H9 (cell line): Measurements from ENCODE around the gene MECP2. TPM values are rescaled to one million over a fixed set of nuclear protein-coding genes. Genes with fewer than 3 reads are reported as not detected.

Experiments
- DNase-seq: peaks from one replicate; pipeline ENCODE4 v3.0.0-alpha.2; 2017
- H2AFZ ChIP-seq: one replicate; pipeline ENCODE4 v1.6.1; 2013; ENCODE audit warnings: mild to moderate bottlenecking, low read length, control low read depth, moderate library complexity
- H2AK5ac ChIP-seq: 2 replicates; pipeline ENCODE4 v1.6.1; 2013; ENCODE audit warnings: low read length, control low read depth, mixed read lengths; ENCODE audit not compliant: insufficient read length
- H2BK120ac ChIP-seq: one replicate; pipeline ENCODE4 v1.6.1; 2013; ENCODE audit warnings: low read depth, mild to moderate bottlenecking, low read length, control low read depth, inconsistent platforms; ENCODE audit not compliant: poor library complexity, severe bottlenecking
- H2BK12ac ChIP-seq: 2 replicates; pipeline ENCODE4 v1.6.1; 2013; ENCODE audit warnings: low read length, control low read depth, mixed read lengths, low read depth; ENCODE audit not compliant: insufficient read length
- H2BK15ac ChIP-seq: 2 replicates; pipeline ENCODE4 v1.6.1; 2013; ENCODE audit warnings: low read depth, low read length, control low read depth
- H2BK20ac ChIP-seq: one replicate; pipeline ENCODE4 v1.6.1; 2013; ENCODE audit warnings: low read depth, mild to moderate bottlenecking, low read length, control low read depth, inconsistent platforms; ENCODE audit not compliant: poor library complexity, severe bottlenecking
- H2BK5ac ChIP-seq: 2 replicates; pipeline ENCODE4 v1.6.1; 2013; ENCODE audit warnings: low read length, control low read depth, mixed read lengths; ENCODE audit not compliant: insufficient read length
- H3K14ac ChIP-seq: 2 replicates; pipeline ENCODE4 v1.6.1; 2013; ENCODE audit warnings: low read length, control low read depth; ENCODE audit not compliant: insufficient read depth
- H3K18ac ChIP-seq: 2 replicates; pipeline ENCODE4 v1.6.1; 2013; ENCODE audit warnings: low read depth, mild to moderate bottlenecking, mixed read lengths, low read length, control low read depth; ENCODE audit not compliant: insufficient read length
- H3K23ac ChIP-seq: 2 replicates; pipeline ENCODE4 v1.6.1; 2013; ENCODE audit warnings: low read length, control low read depth, mixed read lengths, low read depth; ENCODE audit not compliant: insufficient read length
- H3K23me2 ChIP-seq: 2 replicates; pipeline ENCODE4 v1.6.1; 2013; ENCODE audit warnings: low read depth, mild to moderate bottlenecking, mixed read lengths, low read length, control low read depth; ENCODE audit not compliant: insufficient read length, poor library complexity, severe bottlenecking
- H3K27ac ChIP-seq: 2 replicates; pipeline ENCODE4 v1.5.1; 2013; ENCODE audit warnings: low read length, control low read depth, mixed read lengths, low read depth; ENCODE audit not compliant: insufficient read length
- H3K27me3 ChIP-seq: 2 replicates; pipeline ENCODE4 v1.6.1; 2013; ENCODE audit warnings: low read length, control low read depth, inconsistent platforms; ENCODE audit not compliant: insufficient read depth
- H3K4ac ChIP-seq: 2 replicates; pipeline ENCODE4 v1.6.1; 2013; ENCODE audit warnings: low read depth, mild to moderate bottlenecking, control low read depth, inconsistent platforms, low read length, moderate library complexity
- H3K4me1 ChIP-seq: 2 replicates; pipeline ENCODE4 v1.6.1; 2013; ENCODE audit warnings: low read length, control low read depth, inconsistent platforms; ENCODE audit not compliant: insufficient read depth
- H3K4me2 ChIP-seq: 2 replicates; pipeline ENCODE4 v1.6.1; 2013; ENCODE audit warnings: low read length, control low read depth, mixed read lengths; ENCODE audit not compliant: insufficient read length, insufficient read depth
- H3K56ac ChIP-seq: 2 replicates; pipeline ENCODE4 v1.6.1; 2013; ENCODE audit warnings: low read depth, mild to moderate bottlenecking, mixed read lengths, low read length, control low read depth; ENCODE audit not compliant: insufficient read length
- H3K79me1 ChIP-seq: 2 replicates; pipeline ENCODE4 v1.6.1; 2013; ENCODE audit warnings: low read depth, mild to moderate bottlenecking, moderate library complexity, low read length, control low read depth, inconsistent platforms; ENCODE audit not compliant: insufficient read depth, poor library complexity, severe bottlenecking
- H3K79me2 ChIP-seq: 2 replicates; pipeline ENCODE4 v1.6.1; 2013; ENCODE audit warnings: low read length, control low read depth, inconsistent platforms; ENCODE audit not compliant: insufficient read depth
- H3K9ac ChIP-seq: 2 replicates; pipeline ENCODE4 v1.6.1; 2013; ENCODE audit warnings: low read length, control low read depth, mixed read lengths; ENCODE audit not compliant: insufficient read length; ENCODE audit errors: extremely low read depth
- H3K9me3 ChIP-seq: one replicate; pipeline ENCODE4 v1.6.1; 2013; ENCODE audit warnings: low read depth, low read length, inconsistent platforms; ENCODE audit not compliant: control insufficient read depth
- H3T11ph ChIP-seq: one replicate; pipeline ENCODE4 v1.6.1; 2013; ENCODE audit warnings: mild to moderate bottlenecking, low read length, control low read depth, inconsistent platforms
- H4K20me1 ChIP-seq: one replicate; pipeline ENCODE4 v1.6.1; 2013; ENCODE audit not compliant: control insufficient read depth, insufficient read length, insufficient read depth
- H4K5ac ChIP-seq: 2 replicates; pipeline ENCODE4 v1.6.1; 2013; ENCODE audit warnings: low read depth, mild to moderate bottlenecking, mixed read lengths, low read length, control low read depth; ENCODE audit not compliant: insufficient read length
- H4K8ac ChIP-seq: replicated peaks from 2 replicates; pipeline ENCODE4 v1.6.1; 2013; ENCODE audit warnings: low read length, control low read depth, mixed read lengths, low read depth; ENCODE audit not compliant: insufficient read length
- H4K91ac ChIP-seq: 2 replicates; pipeline ENCODE4 v1.6.1; 2013; ENCODE audit warnings: low read depth, mild to moderate bottlenecking, moderate library complexity, mixed read lengths, low read length, control low read depth; ENCODE audit not compliant: insufficient read length
- H3K27ac Mint-ChIP-seq, 3 experiments: 2 replicates in 2 of 3; 3 replicates in 1 of 3; pipeline ENCODE4 v1.8.0; 2020 to 2021; ENCODE audit warnings: mixed read lengths in 3 of 3, mild to moderate bottlenecking in 1 of 3, moderate library complexity in 1 of 3
- H3K27me3 Mint-ChIP-seq: 2 replicates; pipeline ENCODE4 v1.8.0; 2021; ENCODE audit warnings: low read depth, mild to moderate bottlenecking, moderate library complexity, mixed read lengths
- H3K36me3 Mint-ChIP-seq, 3 experiments: 2 replicates in 2 of 3; 3 replicates in 1 of 3; pipeline ENCODE4 v1.8.0; 2020 to 2021; ENCODE audit warnings: low read depth in 3 of 3, mixed read lengths in 3 of 3; ENCODE audit not compliant: insufficient read depth in 1 of 3
- H3K4me1 Mint-ChIP-seq, 2 experiments: 2 replicates each; pipeline ENCODE4 v1.8.0; 2020; ENCODE audit warnings: mixed read lengths in 2 of 2
- H3K4me3 Mint-ChIP-seq, 2 experiments: 2 replicates in 1 of 2; 3 replicates in 1 of 2; pipeline ENCODE4 v1.8.0; 2020 to 2021; ENCODE audit warnings: mild to moderate bottlenecking in 2 of 2, mixed read lengths in 2 of 2, moderate library complexity in 1 of 2
- H3K9me3 Mint-ChIP-seq, 2 experiments: 2 replicates in 1 of 2; 3 replicates in 1 of 2; pipeline ENCODE4 v1.8.0; 2020; ENCODE audit warnings: mild to moderate bottlenecking in 2 of 2, mixed read lengths in 2 of 2, moderate library complexity in 1 of 2
- WGBS: extraction: QIAGEN DNeasy Blood & Tissue Kit; methylation state at CpG from one replicate; pipeline ENCODE4 v1.1.7; 2013; ENCODE audit warnings: missing lambda C conversion rate, low lambda C conversion rate, mixed read lengths; ENCODE audit not compliant: insufficient read length; ENCODE audit errors: extremely low coverage; 5-methylcytosine and 5-hydroxymethylcytosine counted together
- total RNA-seq: library from RNA; stranded (reverse); gene quantifications from 2 replicates; pipeline ENCODE4 v1.2.1, GENCODE V29; 2021
- TF ChIP-seq, protein P1 (sequence below): fragments of 200-600 bp; sonication (generic); conservative IDR thresholded peaks from 3 replicates; pipeline ENCODE4 v1.8.0; 2021; ENCODE audit warnings: antibody characterized with exemption, mild to moderate bottlenecking

Gene MECP2
- total RNA-seq, 1 experiment from 2014 or later: 32.2 TPM

- no peaks in the 10 kb centered on the region for H3K4me1 ChIP-seq
- no peak overlapping the region for H2AK5ac ChIP-seq
- no peak overlapping the region for H4K5ac ChIP-seq
- H3K27me3 Mint-ChIP-seq: no peaks in the 10 kb centered on the region
- no peak overlapping the region for H2BK12ac ChIP-seq
- no CpG with 5 or more reads among the region's 5 CpGs for WGBS
- peaks cover 17 to 24% of the 10 kb centered on the region in 2 experiments for H3K4me1 Mint-ChIP-seq
- no peak for DNase-seq
- H3K27ac Mint-ChIP-seq: no peak overlapping the region; a peak in 1 of 7 replicates
- H3K27me3 ChIP-seq: no peaks in the 10 kb centered on the region
- H3K79me2 ChIP-seq: no peaks in the 10 kb centered on the region
- no peak overlapping the region for H3K23ac ChIP-seq
- H2BK20ac ChIP-seq: no peak overlapping the region
- peaks cover 49 to 67% of the 10 kb centered on the region in 2 experiments for H3K9me3 Mint-ChIP-seq
- no peaks in the 10 kb centered on the region for H3K79me1 ChIP-seq
- H3K27ac ChIP-seq: no peak overlapping the region
- no peak overlapping the region for H2BK15ac ChIP-seq
- no peak overlapping the region for H2BK120ac ChIP-seq
- H2AFZ ChIP-seq: no peak overlapping the region
- no peak overlapping the region for H3K4me3 Mint-ChIP-seq
- no peak overlapping the region for H2BK5ac ChIP-seq
- no peak overlapping the region for H3K14ac ChIP-seq
- H4K91ac ChIP-seq: no peak overlapping the region
- no peaks in the 10 kb centered on the region for H4K20me1 ChIP-seq
- no peak overlapping the region for H3K4me2 ChIP-seq
- peaks cover 9% of the 10 kb centered on the region for H3K23me2 ChIP-seq
- no peak overlapping the region for H3K56ac ChIP-seq
- peaks cover 6 to 19% (median 9%) of the 10 kb centered on the region in 3 experiments; a peak in 5 of 7 replicates for H3K36me3 Mint-ChIP-seq
- H3K9me3 ChIP-seq: no peaks in the 10 kb centered on the region
- no peak overlapping the region for H4K8ac ChIP-seq
- no peak overlapping the region for H3K4ac ChIP-seq
- TF ChIP-seq, protein P1, sequence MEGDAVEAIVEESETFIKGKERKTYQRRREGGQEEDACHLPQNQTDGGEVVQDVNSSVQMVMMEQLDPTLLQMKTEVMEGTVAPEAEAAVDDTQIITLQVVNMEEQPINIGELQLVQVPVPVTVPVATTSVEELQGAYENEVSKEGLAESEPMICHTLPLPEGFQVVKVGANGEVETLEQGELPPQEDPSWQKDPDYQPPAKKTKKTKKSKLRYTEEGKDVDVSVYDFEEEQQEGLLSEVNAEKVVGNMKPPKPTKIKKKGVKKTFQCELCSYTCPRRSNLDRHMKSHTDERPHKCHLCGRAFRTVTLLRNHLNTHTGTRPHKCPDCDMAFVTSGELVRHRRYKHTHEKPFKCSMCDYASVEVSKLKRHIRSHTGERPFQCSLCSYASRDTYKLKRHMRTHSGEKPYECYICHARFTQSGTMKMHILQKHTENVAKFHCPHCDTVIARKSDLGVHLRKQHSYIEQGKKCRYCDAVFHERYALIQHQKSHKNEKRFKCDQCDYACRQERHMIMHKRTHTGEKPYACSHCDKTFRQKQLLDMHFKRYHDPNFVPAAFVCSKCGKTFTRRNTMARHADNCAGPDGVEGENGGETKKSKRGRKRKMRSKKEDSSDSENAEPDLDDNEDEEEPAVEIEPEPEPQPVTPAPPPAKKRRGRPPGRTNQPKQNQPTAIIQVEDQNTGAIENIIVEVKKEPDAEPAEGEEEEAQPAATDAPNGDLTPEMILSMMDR: no peak
- no peak overlapping the region for H3T11ph ChIP-seq
- H3K9ac ChIP-seq: no peak overlapping the region
- H3K18ac ChIP-seq: no peak overlapping the region
Measured at GRCh38 chrX:154022108-154022507, 75.4 kb downstream of the MECP2 start.
